Thyroid gland (tissue), 4 donors: ENCODE results near the gene CFAP107. TPM values are rescaled to one million over a fixed set of nuclear protein-coding genes. Genes with fewer than 3 reads are reported as not detected.

Experiments used
- DNase-seq, 2 donors: peaks; one replicate each; pipeline ENCODE4 v3.0.0-alpha.2; 2019
- H3K27ac ChIP-seq, 3 donors: fragments of 200-600 bp; sonication (generic); 1 replicate in 2 of 3; 2 replicates in 1 of 3; pipeline ENCODE4 v1.5.1; 2016 to 2019; ENCODE audit warnings: mild to moderate bottlenecking in 1 of 3, moderate library complexity in 1 of 3
- H3K27me3 ChIP-seq: fragments of 200-600 bp; sonication (generic); one replicate; pipeline ENCODE4 v1.5.1; 2019
- H3K36me3 ChIP-seq, 2 donors: fragments of 200-600 bp; sonication (generic); one replicate each; pipeline ENCODE4 v1.5.1; 2016 to 2019
- H3K4me1 ChIP-seq, 2 donors: fragments of 200-600 bp; sonication (generic); one replicate each; pipeline ENCODE4 v1.5.1; 2017 to 2019
- H3K4me3 ChIP-seq, 3 donors: fragments of 200-600 bp; sonication (generic); replicated peaks in 1 of 3; 1 replicate in 2 of 3; 2 replicates in 1 of 3; pipeline ENCODE4 v1.5.1; 2016; ENCODE audit warnings: mild to moderate bottlenecking in 1 of 3
- H3K9me3 ChIP-seq: fragments of 200-600 bp; sonication (generic); one replicate; pipeline ENCODE4 v1.5.1; 2017
- CTCF ChIP-seq, 6 experiments: fragments of 200-600 bp in 3 of 6; fragments of 450-650 bp in 3 of 6; sonication (generic) in 3 of 6; IDR thresholded peaks; one replicate each; pipeline ENCODE4 v1.5.1; 2016 to 2019; ENCODE audit warnings: antibody characterized with exemption in 6 of 6, mild to moderate bottlenecking in 2 of 6, inconsistent platforms in 1 of 6, moderate library complexity in 1 of 6
- POLR2A ChIP-seq, 2 donors: fragments of 450-650 bp; IDR thresholded peaks; one replicate each; pipeline ENCODE4 v1.6.1; 2017; ENCODE audit warnings: antibody characterized with exemption in 2 of 2, mild to moderate bottlenecking in 2 of 2, moderate library complexity in 1 of 2
- WGBS, 2 donors: methylation state at CpG; one replicate each; pipeline ENCODE4 v1.1.5; 2017; 5-methylcytosine and 5-hydroxymethylcytosine counted together
- intact Hi-C: fragments of 100-400 bp; cut with DNase I; formaldehyde crosslinking; loops from one replicate; pipeline ENCODE4 v1.15.1; 2023
- total RNA-seq, 4 donors: library from RNA; depleted of rRNA; stranded (reverse); fragments of >200 nt; gene quantifications; one replicate each; pipeline ENCODE4 v1.2.3, GENCODE V29; 2016

Gene CFAP107
- total RNA-seq, 4 donors from 2014 or later = not detected

GRCh38 chr1:12810691-12811408, 64.8 kb downstream of the CFAP107 start:
- TF ChIP-seq CTCF (IDR thresholded peaks at IDR 0.05) = no peak
- TF ChIP-seq POLR2A (IDR thresholded peaks at IDR 0.05) = no peak
- DNase-seq = peak; percentile 45 to 54
- Histone ChIP-seq H3K9me3 (no peaks in the 10 kb centered on the region), H3K36me3 (no peaks in the 10 kb centered on the region), H3K4me3 (no peak overlapping the region), H3K27me3 (no peaks in the 10 kb centered on the region), H3K4me1 (peaks cover 13 to 43% of the 10 kb centered on the region in 2 donors), H3K27ac (peak overlapping the region; percentile 24 to 52 (median 38))
- intact Hi-C loops = no loop called here
- WGBS, 2 donors = 29 to 52% methylated on average over 4 to 5 of the region's 5 CpGs

- Histone ChIP-seq H3K4me3 (no peak overlapping the region), H3K4me1 (peaks cover 13 to 43% of the 10 kb centered on the region in 2 donors), H3K27me3 (no peaks in the 10 kb centered on the region), H3K36me3 (no peaks in the 10 kb centered on the region), H3K27ac (peak overlapping the region in 1 of 3 donors; percentile 52), H3K9me3 (no peaks in the 10 kb centered on the region)
- intact Hi-C loops = no loop called here
- TF ChIP-seq POLR2A (IDR thresholded peaks at IDR 0.05) = no peak
- no peak for TF ChIP-seq CTCF (IDR thresholded peaks at IDR 0.05)
- 58 to 70% methylated on average over 2 of the region's 2 CpGs for WGBS, 2 donors
- DNase-seq = no peak
Observed at GRCh38 chr1:12811409-12811784, 65.4 kb downstream of the CFAP107 start.

Other genes starting within 250 kb of the CFAP107 start
- 100 to 1,000 TPM; 181 to 304 (median 268) TPM for gene DHRS3, start 128.0 kb upstream of the CFAP107 start, total RNA-seq
- gene AADACL4, start 102.1 kb upstream of the CFAP107 start, total RNA-seq = not detected
- gene AADACL3, start 30.1 kb upstream of the CFAP107 start, total RNA-seq = not detected
- not detected for gene PRAMEF12, start 27.5 kb downstream of the CFAP107 start, total RNA-seq
- gene PRAMEF1, start 45.2 kb downstream of the CFAP107 start, total RNA-seq = not detected
- not detected for gene PRAMEF11, start 85.2 kb downstream of the CFAP107 start, total RNA-seq
- not detected for gene HNRNPCL1, start 102.5 kb downstream of the CFAP107 start, total RNA-seq
- not detected for gene PRAMEF2, start 110.9 kb downstream of the CFAP107 start, total RNA-seq
- not detected for gene PRAMEF4, start 140.0 kb downstream of the CFAP107 start, total RNA-seq
- not detected for gene PRAMEF10, start 152.1 kb downstream of the CFAP107 start, total RNA-seq
- not detected for gene PRAMEF7, start 170.4 kb downstream of the CFAP107 start, total RNA-seq
- gene PRAMEF6, start 201.4 kb downstream of the CFAP107 start, total RNA-seq = not detected